DMS53 treated with DMSO at 0.1 percent for 48 hours (cell line): Measurements from ENCODE around the gene PIP5K1C.
"Not testable (repeated sequence)": the region's sequence is repeated elsewhere in the genome, so short reads cannot be mapped to it uniquely, and the experiment has no call there.

Source experiments
- DNase-seq: peaks from one replicate; lab custom pipeline; 2025; ENCODE audit not compliant: unreplicated experiment; lab: John Stamatoyannopoulos, UW

The PIP5K1C gene

GRCh38 chr19:3679581-3679980 is 20.7 kb downstream of the PIP5K1C start:
- DNase-seq = no peak

GRCh38 chr19:3679138-3679537 is 21.1 kb downstream of the PIP5K1C start:
- DNase-seq = no peak

GRCh38 chr19:3678188-3678587 is 22.1 kb downstream of the PIP5K1C start:
- DNase-seq = no peak

GRCh38 chr19:3674784-3675543 is 25.3 kb downstream of the PIP5K1C start:
- DNase-seq = no peak

GRCh38 chr19:3673506-3674439 is 26.5 kb downstream of the PIP5K1C start:
- DNase-seq = no peak

GRCh38 chr19:3672993-3673392 is 27.3 kb downstream of the PIP5K1C start:
- DNase-seq = no peak

GRCh38 chr19:3672575-3672948 is 27.7 kb downstream of the PIP5K1C start:
- DNase-seq = no peak

- DNase-seq = no peak
Measured at GRCh38 chr19:3671680-3672574, 28.3 kb downstream of the PIP5K1C start.

GRCh38 chr19:3670796-3671679 is 29.2 kb downstream of the PIP5K1C start:
- no peak for DNase-seq

GRCh38 chr19:3669947-3670795 is 30.1 kb downstream of the PIP5K1C start:
- no peak for DNase-seq

- DNase-seq = no peak
Measured at GRCh38 chr19:3669082-3669946, 31.0 kb downstream of the PIP5K1C start.

- DNase-seq = no peak
Measured at GRCh38 chr19:3668331-3669081, 31.8 kb downstream of the PIP5K1C start.

- no peak for DNase-seq
Measured at GRCh38 chr19:3667766-3668165, 32.5 kb downstream of the PIP5K1C start.

GRCh38 chr19:3667037-3667638 is 33.1 kb downstream of the PIP5K1C start:
- DNase-seq = no peak

- DNase-seq = not testable (repeated sequence)
Measured at GRCh38 chr19:3666545-3666856, 33.8 kb downstream of the PIP5K1C start.

- DNase-seq = no peak
Measured at GRCh38 chr19:3665681-3666544, 34.4 kb downstream of the PIP5K1C start.
